Skin of body (tissue), 2 donors: Measurements from ENCODE around the gene PRXL2A. TPM values are rescaled to one million over a fixed set of nuclear protein-coding genes. Genes with fewer than 3 reads are reported as not detected.
"Not testable (repeated sequence)": the region's sequence is repeated elsewhere in the genome, so short reads cannot be mapped to it uniquely, and the experiment has no call there.

ENCODE experiments used
- DNase-seq: peaks from one replicate; lab custom pipeline; 2025; lab: John Stamatoyannopoulos, UW
- total RNA-seq: library from RNA; depleted of rRNA; stranded (reverse); fragments of >200 nt; gene quantifications from one replicate; pipeline ENCODE4 v1.2.3, GENCODE V29; 2014

PRXL2A gene
- total RNA-seq, 1 donor from 2014 or later, result 69.5 TPM

DNA sequence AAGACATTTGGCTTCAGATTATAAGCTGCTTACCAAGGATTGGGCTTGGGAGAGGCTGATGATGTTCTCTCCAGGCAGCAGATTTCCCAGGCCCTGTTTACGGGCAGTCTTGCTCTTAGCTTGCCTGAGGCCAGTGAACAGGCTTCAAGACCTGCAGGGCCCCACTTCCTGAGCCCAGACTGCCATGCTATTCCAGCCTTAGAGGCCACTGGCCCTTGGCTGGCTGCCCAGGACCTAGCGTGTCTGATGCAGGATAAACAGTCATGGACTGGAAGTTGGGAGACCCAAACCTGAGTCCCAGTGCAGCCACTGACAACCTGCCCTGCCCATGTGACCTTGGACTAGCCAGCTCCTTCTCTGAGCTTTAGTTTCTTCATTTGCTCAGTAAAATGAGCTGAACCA, 2.9 kb downstream of the PRXL2A start:
- DNase-seq, result no peak

DNA sequence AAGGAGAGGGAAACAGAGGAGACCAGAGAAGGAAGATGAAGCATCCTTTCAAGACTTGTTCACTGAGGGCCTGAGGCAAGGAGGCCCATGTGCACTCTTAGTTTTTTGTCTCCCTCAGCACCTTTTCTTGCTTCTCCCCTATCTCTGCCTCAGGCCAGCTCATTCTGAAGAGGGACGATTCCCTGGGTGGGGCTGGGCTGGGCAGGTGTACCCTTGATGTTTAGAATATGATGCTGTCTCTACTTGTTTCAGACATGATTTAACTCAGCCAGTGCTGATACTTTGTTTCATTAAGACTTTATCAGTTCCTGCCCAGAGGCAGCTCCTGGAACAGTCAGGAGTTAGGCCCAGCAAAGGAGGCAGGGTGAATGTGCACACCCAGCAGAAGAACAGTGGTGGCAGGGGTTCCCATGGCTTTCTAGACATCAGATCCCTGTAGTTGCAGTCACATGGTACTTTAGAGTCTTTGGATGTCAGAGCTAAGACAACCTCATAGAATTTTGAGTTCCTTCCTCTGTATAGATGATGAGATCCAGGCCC, 3.4 kb downstream of the PRXL2A start:
- no peak for DNase-seq

DNA sequence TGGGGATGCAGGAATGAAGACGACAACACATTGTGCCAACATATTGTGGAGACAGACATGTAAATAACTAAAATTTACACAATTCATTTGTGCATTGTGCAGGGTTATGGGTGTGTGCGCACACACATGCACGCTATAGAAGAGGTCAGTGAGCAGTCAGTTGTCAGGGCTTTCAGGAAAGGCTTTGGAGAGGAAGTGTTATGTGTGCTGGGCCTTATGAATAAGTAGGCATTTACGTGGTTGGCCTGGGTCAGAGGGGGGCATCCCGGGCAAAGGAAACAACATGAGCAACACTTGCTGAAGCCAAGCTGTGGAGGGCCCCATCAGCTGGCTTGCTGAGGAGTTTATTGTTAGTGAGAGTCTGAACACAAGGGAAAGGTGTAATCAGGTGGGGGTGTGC, 4.1 kb downstream of the PRXL2A start:
- DNase-seq, result peak; percentile 11

DNA sequence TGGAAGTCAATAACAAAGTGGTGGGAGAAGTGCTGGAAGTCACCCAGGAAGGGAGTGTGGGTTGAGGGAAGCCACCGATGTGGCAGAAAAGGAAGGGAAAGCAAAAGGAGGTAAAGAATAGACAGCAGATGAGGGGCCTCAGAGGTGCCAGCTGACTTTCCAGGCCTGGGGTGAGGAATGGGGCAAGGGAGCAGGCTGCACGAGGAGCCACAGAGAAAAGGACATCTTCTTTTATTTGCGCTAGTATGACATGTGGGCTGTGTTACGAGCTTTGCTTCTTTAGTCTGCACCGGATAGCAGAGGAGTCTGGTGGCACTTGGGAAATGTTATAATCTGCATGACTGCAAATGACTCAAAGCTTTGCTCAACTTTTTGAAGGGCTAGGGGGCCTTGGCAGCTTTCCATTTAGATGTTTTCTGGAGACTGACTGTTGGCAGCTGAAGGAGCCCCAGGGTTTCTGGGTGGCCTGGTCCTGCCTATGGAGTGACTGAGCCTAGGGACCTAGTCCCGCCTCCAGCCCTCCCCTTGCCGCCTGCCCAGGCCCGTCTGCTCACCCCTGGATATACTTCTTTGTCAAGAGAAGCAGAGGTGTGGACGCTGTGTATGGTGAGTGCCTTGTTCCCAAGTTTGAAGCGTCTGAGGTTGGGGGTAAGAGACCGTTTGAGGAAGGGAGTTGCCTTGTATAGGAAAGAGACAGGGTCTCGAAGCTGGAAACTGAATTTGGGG, 5.1 kb downstream of the PRXL2A start:
- DNase-seq, result peak; percentile 77

DNA sequence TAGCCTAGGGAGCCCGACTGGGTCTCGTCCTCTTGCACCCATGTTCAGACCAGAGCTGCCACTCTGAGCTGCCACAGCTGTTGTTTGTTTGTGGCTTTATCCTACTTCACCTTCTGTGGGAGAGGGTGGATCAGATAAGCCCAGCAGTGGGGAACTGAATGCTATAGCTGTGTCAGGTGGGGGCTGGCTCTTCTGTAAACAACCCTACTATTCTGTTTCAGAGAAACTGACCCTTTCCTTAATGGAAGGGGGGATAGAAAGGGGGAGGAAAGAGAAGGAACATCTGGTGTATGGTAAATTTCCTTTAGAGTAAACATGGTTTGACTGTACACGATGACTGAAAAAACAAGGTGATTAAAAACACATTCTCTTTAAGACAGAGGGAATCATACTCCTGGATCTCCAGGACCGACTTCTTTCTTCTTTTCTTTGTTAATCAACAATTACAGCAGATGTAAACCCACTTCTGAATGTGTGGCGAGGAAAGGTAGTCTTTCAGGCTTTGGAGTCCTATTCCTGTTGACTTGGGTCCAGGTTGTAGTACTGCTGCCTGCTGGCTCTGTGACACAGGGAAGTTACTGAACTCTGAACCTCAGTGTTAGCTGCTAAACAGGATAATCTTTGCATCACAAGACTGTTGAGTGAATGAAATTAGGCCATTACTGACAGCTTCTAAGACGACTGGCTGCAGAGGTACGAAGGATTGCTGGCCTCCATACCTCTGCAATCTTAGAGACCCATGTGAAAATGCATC, 6.0 kb downstream of the PRXL2A start:
- DNase-seq, result no peak

DNA sequence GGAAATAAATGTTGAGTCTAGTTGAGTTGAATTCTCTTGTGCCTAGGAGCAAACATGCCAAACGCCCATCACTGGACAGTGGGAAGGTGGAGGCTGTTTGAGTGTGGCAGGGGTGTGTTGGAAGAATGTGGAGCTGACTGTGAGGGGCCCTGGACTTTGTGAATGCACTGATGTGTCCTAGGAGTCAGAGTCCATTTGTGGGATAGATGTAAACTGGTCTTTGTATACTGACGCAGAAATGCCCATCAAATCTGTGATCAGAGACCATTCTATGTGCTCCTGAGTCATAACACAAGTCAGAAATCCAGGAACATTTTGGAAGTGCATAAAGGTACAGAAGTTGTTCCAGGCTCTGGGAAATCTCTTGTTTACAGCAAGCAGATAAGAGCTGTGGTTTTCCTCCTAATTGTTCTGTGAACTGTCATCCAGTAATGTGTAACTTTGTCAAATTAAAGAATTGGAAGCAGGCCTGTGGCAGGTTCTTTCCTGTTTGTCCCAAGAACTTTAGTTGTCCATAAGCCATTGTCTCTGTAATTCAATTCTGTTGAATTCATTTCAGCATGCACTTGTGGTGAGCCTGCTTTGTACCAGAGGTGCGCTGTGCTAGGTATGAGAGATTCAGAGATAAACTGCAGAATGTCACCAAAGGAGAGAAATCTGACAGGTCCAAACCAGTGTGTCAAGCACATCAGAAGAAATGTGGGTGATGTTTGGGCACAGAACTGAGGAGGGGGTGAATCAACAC, 7.6 kb downstream of the PRXL2A start:
- DNase-seq, result no peak

DNA sequence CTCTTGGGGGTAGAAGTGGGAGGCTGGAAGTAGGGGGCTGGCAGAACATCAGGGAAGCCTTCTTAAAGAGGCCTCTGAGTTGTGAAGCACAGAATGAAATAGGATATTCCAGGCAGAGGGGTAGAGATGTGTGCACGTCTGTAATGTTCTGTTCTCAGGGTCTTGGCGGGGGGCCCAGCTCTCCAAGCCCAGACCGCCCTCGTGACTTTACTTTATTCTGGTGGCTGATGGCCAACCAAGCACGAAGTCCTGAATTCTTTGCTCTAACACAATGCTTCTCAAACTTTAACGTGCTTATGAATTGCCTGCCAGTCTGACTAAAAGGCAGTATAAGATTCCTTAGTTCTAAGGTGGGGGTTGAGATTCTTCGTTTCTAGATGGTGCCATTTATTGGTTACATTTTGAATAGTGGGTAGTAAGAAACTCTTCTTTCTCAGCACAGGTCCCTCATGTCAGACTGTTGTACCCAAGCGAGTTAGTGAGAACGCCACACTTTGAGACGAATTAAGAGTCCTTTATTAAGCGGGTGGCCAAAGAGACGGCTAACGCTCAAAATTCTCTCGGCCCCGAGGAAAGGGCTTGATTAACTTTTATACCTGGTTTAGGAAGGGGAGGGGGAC, 8.2 kb downstream of the PRXL2A start:
- peak; percentile 87 for DNase-seq

DNA sequence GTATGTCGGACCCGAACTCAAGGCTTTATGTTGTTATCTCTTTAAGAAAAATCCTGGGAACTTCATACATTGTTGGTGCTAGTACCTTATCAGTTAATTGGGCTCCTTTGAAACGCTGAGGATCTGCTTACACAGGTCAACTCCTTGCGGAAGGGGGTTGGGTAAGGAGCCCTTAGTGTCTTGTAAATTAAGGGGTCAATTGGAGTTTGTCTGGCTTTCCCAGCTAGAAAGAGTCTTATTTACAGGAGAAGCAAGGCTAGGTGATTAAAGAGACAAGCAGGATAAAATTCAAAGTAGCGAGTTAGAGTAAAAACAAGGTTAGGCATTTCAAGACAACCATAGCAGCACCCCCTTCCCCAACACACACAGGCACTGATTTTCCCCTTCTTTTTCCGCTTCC, 8.9 kb downstream of the PRXL2A start:
- DNase-seq, result not testable (repeated sequence)

DNA sequence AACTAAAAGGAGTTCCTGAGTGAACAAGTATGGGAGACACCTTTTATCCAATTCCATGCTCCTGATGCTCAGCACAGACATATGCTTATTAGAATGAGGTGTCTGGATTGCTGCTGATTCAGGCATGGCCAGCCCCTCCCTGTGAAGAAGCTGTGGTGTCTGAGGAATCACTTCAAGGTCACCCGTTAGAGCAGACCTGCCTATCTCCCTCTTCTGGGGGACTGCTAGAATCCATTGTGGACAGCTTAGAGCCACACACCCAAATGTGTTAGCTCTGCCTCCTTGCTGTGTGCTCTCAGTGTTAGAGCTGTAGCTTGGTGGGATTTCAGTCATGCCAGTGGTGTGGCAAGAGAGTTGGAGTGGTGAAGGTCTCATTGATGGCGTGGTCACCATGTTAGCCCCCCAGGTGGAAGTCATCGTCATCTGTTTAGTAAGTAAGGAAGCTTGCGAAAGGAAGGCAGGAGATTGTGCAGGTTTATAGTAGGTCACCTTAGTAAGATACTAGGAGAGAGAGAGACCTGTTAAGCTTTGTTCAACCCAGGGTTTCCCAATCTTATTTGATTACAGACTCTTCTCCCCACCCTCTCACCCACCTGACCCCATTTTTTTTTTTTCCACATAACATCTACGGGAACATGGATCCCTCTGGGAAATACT, 12.8 kb downstream of the PRXL2A start:
- DNase-seq, result no peak

DNA sequence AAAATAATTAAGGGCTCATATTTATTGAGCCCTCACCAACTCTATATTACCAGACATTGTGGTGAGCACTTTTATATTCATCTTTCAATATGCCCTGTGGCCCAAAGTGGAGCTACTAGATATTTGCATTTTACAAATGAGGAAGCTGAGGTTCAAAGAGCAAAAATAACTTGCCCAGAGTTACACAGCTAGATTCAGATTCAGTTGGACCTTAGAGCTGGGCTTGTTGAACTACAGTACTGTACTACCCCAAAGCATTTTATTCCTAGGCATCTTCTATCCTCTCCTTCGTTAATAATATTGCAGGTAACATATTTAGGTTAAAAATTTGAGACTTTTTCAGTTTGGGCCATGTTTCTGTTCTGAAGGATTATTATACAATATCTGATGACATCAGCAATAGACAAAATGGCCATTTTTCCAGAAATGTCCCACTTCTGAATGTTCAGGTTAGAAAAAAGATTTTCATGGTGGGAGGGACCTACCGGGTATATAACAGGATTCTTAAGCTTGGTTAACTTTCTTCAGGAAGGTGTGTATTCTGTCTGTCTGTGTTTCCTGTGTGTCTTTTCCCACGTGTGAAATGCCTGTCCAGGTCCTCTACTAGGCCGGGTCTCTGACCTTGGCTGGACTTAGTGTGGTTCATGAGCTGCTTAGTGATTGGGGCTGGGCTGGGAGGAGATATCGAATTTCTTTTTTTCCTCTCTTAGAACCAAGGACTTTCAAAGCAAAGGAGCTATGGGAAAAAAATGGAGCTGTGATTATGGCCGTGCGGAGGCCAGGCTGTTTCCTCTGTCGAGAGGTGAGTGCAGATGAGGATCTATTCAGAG, 13.6 kb downstream of the PRXL2A start:
- no peak for DNase-seq

DNA sequence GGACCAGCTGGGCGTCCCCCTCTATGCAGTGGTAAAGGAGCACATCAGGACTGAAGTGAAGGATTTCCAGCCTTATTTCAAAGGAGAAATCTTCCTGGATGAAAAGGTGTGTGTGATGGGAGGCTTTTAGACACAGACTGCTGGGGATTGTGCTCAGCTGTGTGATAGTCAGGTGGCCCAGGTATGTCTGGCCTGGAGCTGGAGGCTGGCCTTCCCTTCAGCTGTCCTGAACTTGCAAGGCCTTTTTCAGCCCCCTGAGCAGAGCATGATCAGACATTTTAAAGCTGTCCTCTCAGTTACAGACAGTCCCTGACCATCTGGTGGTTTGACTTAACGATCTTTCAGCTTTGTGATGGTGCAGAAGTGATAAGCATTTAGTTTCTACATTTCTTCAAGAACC, 17.6 kb downstream of the PRXL2A start:
- no peak for DNase-seq

DNA sequence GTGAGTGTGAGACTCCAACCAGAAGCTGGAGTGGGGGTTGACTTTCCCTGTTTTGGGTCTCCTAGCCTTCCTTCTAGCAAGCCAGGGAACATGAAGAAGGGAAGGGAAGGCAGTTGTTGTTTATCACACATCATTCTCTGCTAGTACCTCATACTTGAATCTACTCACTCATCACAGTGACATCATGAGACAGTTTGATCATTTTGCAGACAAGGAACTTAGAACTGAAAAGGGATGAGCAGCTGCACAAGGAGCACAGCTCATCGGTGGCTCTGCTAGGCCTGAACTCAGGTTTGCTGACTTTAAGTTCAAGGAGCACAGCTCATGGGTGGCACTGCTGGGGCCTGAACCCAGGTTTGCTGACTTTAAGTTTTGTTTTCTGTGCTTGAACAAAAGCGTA, 19.2 kb downstream of the PRXL2A start:
- DNase-seq, result no peak

DNA sequence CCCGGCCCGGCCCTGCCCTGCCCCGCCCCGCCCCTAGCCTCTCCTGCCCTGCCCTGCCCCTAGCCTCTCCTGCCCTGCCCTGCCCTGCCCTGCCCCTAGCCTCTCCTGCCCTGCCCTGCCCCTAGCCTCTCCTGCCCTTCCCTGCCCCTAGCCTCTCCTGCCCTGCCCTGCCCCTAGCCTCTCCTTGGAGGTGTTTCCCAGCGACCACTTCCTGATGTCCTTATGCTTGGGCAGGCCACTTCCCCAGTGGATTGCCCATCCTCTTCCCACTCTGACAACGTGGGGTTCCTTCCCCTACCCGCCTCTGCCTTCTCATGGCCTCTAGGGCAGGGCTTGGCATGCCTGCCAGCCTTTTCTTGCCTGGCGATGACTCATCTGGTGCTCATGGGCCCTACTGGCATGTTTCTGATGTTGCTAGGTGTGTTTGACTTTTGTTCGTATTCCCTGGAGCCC, 21.2 kb downstream of the PRXL2A start:
- DNase-seq, result no peak

DNA sequence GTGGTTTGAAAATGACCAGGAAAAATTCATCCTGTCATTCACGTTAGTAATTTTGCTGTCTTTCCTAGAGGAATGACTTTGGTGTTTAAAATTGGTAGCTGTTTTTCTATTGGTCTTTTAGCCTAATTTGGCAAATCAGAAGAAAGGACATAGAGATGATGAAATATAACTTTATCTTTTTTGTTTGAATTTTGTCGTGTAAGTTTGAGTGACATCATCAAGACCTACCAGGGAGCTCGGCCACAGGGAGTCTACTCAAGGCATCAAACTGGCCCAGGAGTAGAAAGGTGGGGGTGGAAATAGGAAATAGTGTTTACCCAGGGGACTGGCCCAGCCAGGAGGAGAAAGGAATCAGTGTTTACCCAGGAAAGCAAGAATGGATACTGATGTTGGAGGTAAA, 24.8 kb downstream of the PRXL2A start:
- DNase-seq, result no peak

DNA sequence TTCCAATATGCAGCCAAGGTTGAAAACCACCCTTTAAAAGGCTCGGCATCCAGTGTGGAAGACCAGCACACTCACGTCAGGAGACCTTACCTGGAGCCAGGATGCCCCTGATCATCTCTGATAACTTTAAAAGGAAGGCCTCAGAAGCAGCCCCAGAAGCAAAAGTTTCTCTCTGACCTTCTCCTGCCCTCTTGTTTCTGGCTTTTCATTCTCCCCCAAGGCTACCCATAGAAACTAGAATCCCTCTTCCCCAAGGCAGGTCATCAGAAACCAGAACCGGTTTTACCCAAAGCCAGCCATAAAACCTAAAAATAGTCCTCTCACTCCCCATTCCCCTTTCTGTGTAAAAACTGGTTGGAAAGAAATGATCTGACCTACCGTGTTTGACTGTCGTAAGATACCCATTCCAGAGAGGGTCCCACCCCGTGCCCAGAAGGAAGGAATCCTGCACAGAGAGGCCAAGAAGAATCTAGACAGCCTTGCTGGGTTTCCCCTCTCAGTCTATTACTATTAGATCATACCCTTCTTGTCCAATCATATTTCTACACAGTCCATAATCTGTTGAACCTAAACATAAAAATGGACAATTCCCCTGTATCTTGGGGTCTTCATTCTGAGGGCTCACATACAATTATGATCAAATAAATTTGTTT, 28.2 kb downstream of the PRXL2A start:
- DNase-seq, result no peak

DNA sequence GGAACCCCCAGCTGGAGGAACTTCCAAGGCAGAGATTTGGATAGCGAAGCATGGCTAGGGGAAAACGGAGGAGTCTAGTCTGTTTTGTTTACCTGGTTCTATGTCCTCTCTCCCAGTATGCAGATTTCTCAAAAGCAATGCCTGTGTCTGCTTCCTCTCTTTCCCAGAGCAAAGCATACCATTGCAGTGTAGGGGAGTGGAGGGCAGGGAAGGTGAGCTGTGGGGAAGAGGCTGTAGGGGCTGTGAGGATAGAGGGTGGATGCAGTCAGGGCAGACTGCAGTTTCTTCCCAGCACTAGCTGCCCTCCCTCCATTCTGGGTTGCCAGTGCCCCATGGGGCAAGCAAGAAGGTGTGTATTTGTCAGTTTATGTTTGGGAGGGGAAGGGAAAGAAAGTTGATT, 28.9 kb downstream of the PRXL2A start:
- DNase-seq, result no peak

DNA sequence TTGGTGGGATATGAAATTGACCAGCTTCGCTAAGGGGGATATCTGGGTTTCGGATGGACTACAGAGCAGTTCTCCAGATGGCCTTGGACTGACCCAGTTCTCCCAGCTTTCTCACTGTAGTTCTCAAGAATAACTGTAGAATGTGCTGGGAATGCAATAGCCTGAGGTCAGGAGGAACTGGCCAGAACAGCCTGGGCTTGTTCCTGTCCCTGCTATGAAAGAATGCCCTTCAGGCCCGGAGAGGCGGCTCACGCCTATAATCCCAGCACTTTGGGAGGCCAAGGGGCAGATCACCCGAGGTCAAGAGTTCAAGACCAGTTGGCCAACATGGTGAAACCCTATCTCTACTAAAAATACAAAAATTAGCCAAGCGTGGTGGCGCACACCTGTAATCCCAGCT, 33.5 kb downstream of the PRXL2A start:
- no peak for DNase-seq

DNA sequence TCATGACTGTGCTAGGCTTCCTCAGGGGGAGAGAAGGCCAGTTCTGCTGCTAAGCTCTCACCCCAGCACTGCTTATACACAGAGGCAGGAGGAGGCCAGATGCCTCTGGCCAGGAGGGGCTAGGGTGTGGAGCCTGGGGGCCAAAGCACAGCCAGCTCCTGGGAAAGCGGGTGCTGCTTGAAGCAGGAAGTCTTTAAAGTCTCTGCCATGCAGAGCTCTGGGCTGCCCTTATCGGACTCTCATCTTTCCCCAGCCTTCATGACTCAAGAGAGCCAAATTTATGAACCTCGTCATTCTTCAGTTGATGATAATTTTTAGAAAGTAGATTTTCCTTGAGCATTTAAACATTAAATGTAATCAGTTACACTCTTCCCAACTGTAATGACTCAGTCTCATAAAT, 34.5 kb downstream of the PRXL2A start:
- no peak for DNase-seq

DNA sequence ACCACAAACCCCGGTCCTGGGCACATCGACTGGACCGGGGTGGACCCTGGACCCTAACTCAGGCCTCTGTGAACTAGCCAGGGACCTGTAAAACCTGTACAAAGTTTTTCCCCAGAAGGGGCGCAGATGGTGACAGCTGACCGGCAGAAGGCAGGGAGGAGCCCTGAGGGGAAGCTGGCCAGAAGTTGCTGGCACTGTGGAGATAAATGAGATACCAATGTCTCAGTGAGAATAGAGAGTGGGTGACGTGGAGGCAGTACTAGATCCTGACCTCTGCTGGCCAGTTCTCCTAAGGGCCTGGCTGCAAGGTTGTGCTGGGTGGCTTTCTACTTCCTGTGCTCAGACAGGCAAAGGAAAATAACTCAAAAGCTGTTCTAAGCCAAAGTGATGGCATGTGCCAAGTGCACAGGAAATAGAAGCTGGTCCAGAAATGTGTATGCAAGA, 35.2 kb downstream of the PRXL2A start:
- DNase-seq, result no peak

DNA sequence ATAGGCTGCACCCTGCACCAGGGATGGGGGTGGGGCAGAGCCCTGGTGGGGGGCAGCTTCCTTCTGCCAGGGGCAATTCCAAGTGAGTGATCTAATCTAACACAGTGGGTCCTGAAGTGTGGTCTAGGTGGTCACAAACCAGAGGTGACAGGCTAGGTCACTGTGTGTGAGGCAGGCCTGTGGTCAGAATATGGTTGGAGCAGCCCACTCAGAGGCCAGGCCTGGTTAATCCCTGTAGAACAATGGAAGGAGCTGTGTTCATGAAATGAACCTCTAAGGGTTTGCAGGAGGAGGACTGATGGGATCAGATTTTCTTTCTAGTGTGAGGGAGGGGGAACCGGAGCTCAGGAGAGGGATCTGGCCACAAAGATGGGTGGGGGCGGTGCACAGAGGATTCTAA, 35.8 kb downstream of the PRXL2A start:
- DNase-seq, result no peak
